ENCODE data around the gene ERVFRD-1.
"Not testable (repeated sequence)": the region's sequence is repeated elsewhere in the genome, so short reads cannot be mapped to it uniquely, and the experiment has no call there.

Gene ERVFRD-1

GRCh38 chr6:11093376-11093625 is 18.2 kb downstream of the ERVFRD-1 start:
- no peaks in the 10 kb centered on the region; the same call in 1 of the 2 replicates for H3K36me3 ChIP-seq (replicated peaks; ENCODE audit: insufficient read depth, low read length)
- no peaks in the 10 kb centered on the region for H3K9me2 ChIP-seq (replicated peaks; ENCODE audit: insufficient read depth, low read length)
- TF ChIP-seq CTCF (IDR thresholded peaks at IDR 0.05; ENCODE audit: low read length) (no peak), EZH2 (optimal IDR thresholded peaks at IDR 0.05; ENCODE audit: low read depth, low read length) (no peak), EZH2phosphoT487 (IDR thresholded peaks at IDR 0.05; ENCODE audit: low read length) (no peak)
- H3K9me3 ChIP-seq (replicated peaks; ENCODE audit: insufficient read depth, low read length) = no peaks in the 10 kb centered on the region
- no peak for DNase-seq
- no peaks in the 10 kb centered on the region for H3K27me3 ChIP-seq (replicated peaks; ENCODE audit: insufficient read depth, low read length)
- peaks cover 21% of the 10 kb centered on the region for H3K4me1 ChIP-seq (ENCODE audit: low read length)
- H4K20me1 ChIP-seq (ENCODE audit: insufficient read depth, low read length) = no peaks in the 10 kb centered on the region
- peak overlapping the region; percentile 96 for H3K4me3 ChIP-seq (ENCODE audit: low read length)
- H3F3A ChIP-seq (ENCODE audit: insufficient read depth, low read length) = peaks cover 26% of the 10 kb centered on the region
- H2AFZ ChIP-seq (ENCODE audit: low read length) = peak overlapping the region; percentile 97
- peak overlapping the region; percentile 78 for H3K4me2 ChIP-seq (ENCODE audit: low read depth, low read length)
- peak overlapping the region; percentile 98 for H3K9ac ChIP-seq (ENCODE audit: low read length)
- peak overlapping the region; percentile 92 for H3K27ac ChIP-seq (ENCODE audit: low read length)
- peaks cover 41% of the 10 kb centered on the region for H3K79me2 ChIP-seq (ENCODE audit: low read length)

- peaks cover 26% of the 10 kb centered on the region for H3F3A ChIP-seq (ENCODE audit: insufficient read depth, low read length)
- H4K20me1 ChIP-seq (ENCODE audit: insufficient read depth, low read length) = no peaks in the 10 kb centered on the region
- peak overlapping the region; percentile 98 for H3K9ac ChIP-seq (ENCODE audit: low read length)
- H3K4me2 ChIP-seq (ENCODE audit: low read depth, low read length) = peak overlapping the region; percentile 78
- H2AFZ ChIP-seq (ENCODE audit: low read length) = peak overlapping the region; percentile 97
- peak overlapping the region; percentile 92 for H3K27ac ChIP-seq (ENCODE audit: low read length)
- H3K36me3 ChIP-seq (replicated peaks; ENCODE audit: insufficient read depth, low read length) = no peaks in the 10 kb centered on the region; the same call in 1 of the 2 replicates
- H3K27me3 ChIP-seq (replicated peaks; ENCODE audit: insufficient read depth, low read length) = no peaks in the 10 kb centered on the region
- peak overlapping the region; percentile 96 for H3K4me3 ChIP-seq (ENCODE audit: low read length)
- H3K9me3 ChIP-seq (replicated peaks; ENCODE audit: insufficient read depth, low read length) = no peaks in the 10 kb centered on the region
- TF ChIP-seq EZH2phosphoT487 (IDR thresholded peaks at IDR 0.05; ENCODE audit: low read length) (no peak), CTCF (IDR thresholded peaks at IDR 0.05; ENCODE audit: low read length) (no peak), EZH2 (optimal IDR thresholded peaks at IDR 0.05; ENCODE audit: low read depth, low read length) (no peak)
- peaks cover 36% of the 10 kb centered on the region for H3K79me2 ChIP-seq (ENCODE audit: low read length)
- H3K4me1 ChIP-seq (ENCODE audit: low read length) = peaks cover 21% of the 10 kb centered on the region
- DNase-seq = peak; percentile 76
- no peaks in the 10 kb centered on the region for H3K9me2 ChIP-seq (replicated peaks; ENCODE audit: insufficient read depth, low read length)
These were observed 18.7 kb downstream of the ERVFRD-1 start for GRCh38 chr6:11092668-11093375.

- H3K4me3 ChIP-seq (ENCODE audit: low read length); H3K9me2 ChIP-seq (replicated peaks; ENCODE audit: insufficient read depth, low read length); H3K27me3 ChIP-seq (replicated peaks; ENCODE audit: insufficient read depth, low read length); H4K20me1 ChIP-seq (ENCODE audit: insufficient read depth, low read length); DNase-seq; H3K9ac ChIP-seq (ENCODE audit: low read length); H2AFZ ChIP-seq (ENCODE audit: low read length); H3K4me2 ChIP-seq (ENCODE audit: low read depth, low read length); H3K9me3 ChIP-seq (replicated peaks; ENCODE audit: insufficient read depth, low read length); H3K36me3 ChIP-seq (replicated peaks; ENCODE audit: insufficient read depth, low read length); H3K27ac ChIP-seq (ENCODE audit: low read length): not testable (repeated sequence)
- H3F3A ChIP-seq (ENCODE audit: insufficient read depth, low read length) = peaks cover 26% of the 10 kb centered on the region
- peaks cover 19% of the 10 kb centered on the region for H3K79me2 ChIP-seq (ENCODE audit: low read length)
- H3K4me1 ChIP-seq (ENCODE audit: low read length) = peaks cover 19% of the 10 kb centered on the region
These were observed 20.4 kb downstream of the ERVFRD-1 start for GRCh38 chr6:11091141-11091540.

GRCh38 chr6:11089695-11090094 is 21.8 kb downstream of the ERVFRD-1 start:
- H4K20me1 ChIP-seq (ENCODE audit: insufficient read depth, low read length) = no peaks in the 10 kb centered on the region
- no peak for DNase-seq
- H3K27ac ChIP-seq (ENCODE audit: low read length) = no peak overlapping the region
- H3K9me2 ChIP-seq (replicated peaks; ENCODE audit: insufficient read depth, low read length) = no peaks in the 10 kb centered on the region
- no peaks in the 10 kb centered on the region for H3K27me3 ChIP-seq (replicated peaks; ENCODE audit: insufficient read depth, low read length)
- H3K9ac ChIP-seq (ENCODE audit: low read length) = no peak overlapping the region
- H3K9me3 ChIP-seq (replicated peaks; ENCODE audit: insufficient read depth, low read length) = no peaks in the 10 kb centered on the region
- H3F3A ChIP-seq (ENCODE audit: insufficient read depth, low read length) = peaks cover 21% of the 10 kb centered on the region
- H3K79me2 ChIP-seq (ENCODE audit: low read length) = peaks cover 5% of the 10 kb centered on the region
- H3K36me3 ChIP-seq (replicated peaks; ENCODE audit: insufficient read depth, low read length) = no peaks in the 10 kb centered on the region
- no peak overlapping the region for H3K4me3 ChIP-seq (ENCODE audit: low read length)
- no peak overlapping the region for H2AFZ ChIP-seq (ENCODE audit: low read length)
- H3K4me2 ChIP-seq (ENCODE audit: low read depth, low read length) = no peak overlapping the region
- peaks cover 12% of the 10 kb centered on the region for H3K4me1 ChIP-seq (ENCODE audit: low read length)
- TF ChIP-seq CTCF (IDR thresholded peaks at IDR 0.05; ENCODE audit: low read length) = no peak
- TF ChIP-seq EZH2 (optimal IDR thresholded peaks at IDR 0.05; ENCODE audit: low read depth, low read length) = no peak
- TF ChIP-seq EZH2phosphoT487 (IDR thresholded peaks at IDR 0.05; ENCODE audit: low read length) = no peak

- not testable (repeated sequence) for H3K27ac ChIP-seq (ENCODE audit: low read length); H3K9me2 ChIP-seq (replicated peaks; ENCODE audit: insufficient read depth, low read length); H4K20me1 ChIP-seq (ENCODE audit: insufficient read depth, low read length); H3K4me2 ChIP-seq (ENCODE audit: low read depth, low read length); H3K9me3 ChIP-seq (replicated peaks; ENCODE audit: insufficient read depth, low read length); H2AFZ ChIP-seq (ENCODE audit: low read length); H3K27me3 ChIP-seq (replicated peaks; ENCODE audit: insufficient read depth, low read length); H3F3A ChIP-seq (ENCODE audit: insufficient read depth, low read length); H3K36me3 ChIP-seq (replicated peaks; ENCODE audit: insufficient read depth, low read length); H3K79me2 ChIP-seq (ENCODE audit: low read length); H3K9ac ChIP-seq (ENCODE audit: low read length); H3K4me3 ChIP-seq (ENCODE audit: low read length); H3K4me1 ChIP-seq (ENCODE audit: low read length); DNase-seq
These were observed 24.2 kb downstream of the ERVFRD-1 start for GRCh38 chr6:11087141-11087812.

All from MM.1S (cell line).